Measurements from ENCODE around the gene CHPF. TPM values are rescaled to one million over a fixed set of nuclear protein-coding genes. Genes with fewer than 3 reads are reported as not detected.

CHPF gene
- total RNA-seq, 1 experiment from 2014 or later: 139 TPM

DNA sequence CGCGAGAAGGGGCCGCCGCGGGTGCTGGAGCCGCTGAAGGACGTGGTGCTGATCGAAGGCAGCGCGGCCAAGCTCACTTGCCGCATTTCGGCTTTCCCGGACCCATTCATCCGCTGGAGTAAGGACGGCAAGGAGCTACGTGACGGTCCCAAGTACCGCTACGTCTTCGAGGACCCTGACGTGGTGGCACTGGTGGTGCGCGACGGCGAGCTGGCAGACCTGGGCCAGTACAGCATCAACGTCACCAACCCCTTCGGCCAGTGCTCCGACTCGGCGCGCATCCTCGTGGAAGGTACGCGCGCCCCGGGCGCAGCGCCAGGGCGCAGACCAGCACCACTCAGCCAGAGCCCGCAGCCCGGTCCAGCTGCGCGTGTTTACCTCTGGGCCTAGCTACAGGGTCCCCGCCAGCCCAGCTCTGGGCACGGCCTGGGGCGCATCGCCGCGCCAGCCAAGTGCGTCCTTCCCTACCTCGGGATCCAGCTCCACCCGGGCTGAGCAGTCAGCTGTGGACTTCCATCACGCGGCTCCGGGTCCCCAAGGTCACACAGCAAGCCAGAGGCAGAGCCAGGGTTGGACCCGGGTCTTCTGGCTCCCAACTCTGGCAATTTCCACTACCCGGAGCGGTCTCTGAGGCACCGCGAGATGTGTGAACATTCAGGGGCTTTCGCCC lies 46.6 kb downstream of the CHPF start:
- no peak for DNase-seq
- no TSS peak for BruUV-seq (replicated peaks)
- ATAC-seq: no peak
- intact Hi-C loops (cut with micrococcal nuclease): loop anchor here (5.0 kb wide), 1 partner anchor 110 kb away; the partner anchor contains the start of gene DNPEP
- peaks cover 21% of the 10 kb centered on the region for H3K4me1 ChIP-seq (ENCODE audit: insufficient read depth, low read length)
- ChIA-PET POLR2A (ENCODE audit: unreplicated experiment) (interaction anchor here (0.9 kb wide), 2 partner anchors 44 to 109 kb away, joined by 4 to 14 read pairs; partner anchors contain the start of gene DNPEP), CTCF (no interaction called here)
- peak overlapping the region; percentile 96 for H2AFZ ChIP-seq (ENCODE audit: low read length)
- no peaks in the 10 kb centered on the region for H3K9me3 ChIP-seq (ENCODE audit: low read length)
- H3K9me2 ChIP-seq (replicated peaks; ENCODE audit: low read length): no peaks in the 10 kb centered on the region
- no peak overlapping the region for H3K9ac ChIP-seq (ENCODE audit: low read length)
- TF ChIP-seq EZH2phosphoT487 (IDR thresholded peaks at IDR 0.05; ENCODE audit: borderline replicate concordance, low read length): no peak
- TF ChIP-seq CTCF (conservative IDR thresholded peaks at IDR 0.05; ENCODE audit: low read depth, low read length): no peak
- no peak for TF ChIP-seq EZH2 (IDR thresholded peaks at IDR 0.05; ENCODE audit: low read length, unreplicated experiment)
- no peaks in the 10 kb centered on the region for H4K20me1 ChIP-seq (ENCODE audit: low read length)
- no peaks in the 10 kb centered on the region for H3K27me3 ChIP-seq (ENCODE audit: low read length)
- no peaks in the 10 kb centered on the region for H3K36me3 ChIP-seq (ENCODE audit: low read depth, low read length)
- peak overlapping the region; percentile 95 for H3K4me2 ChIP-seq (ENCODE audit: low read length)
- H3K4me3 ChIP-seq (ENCODE audit: low read length): peak overlapping the region; percentile 85; the same call in 1 of the 2 replicates
- no peaks in the 10 kb centered on the region for H3F3A ChIP-seq (ENCODE audit: low read length, unreplicated experiment)
- peaks cover 16% of the 10 kb centered on the region for H3K79me2 ChIP-seq (ENCODE audit: low read length)
- no peak overlapping the region for H3K27ac ChIP-seq (ENCODE audit: low read length)

DNA sequence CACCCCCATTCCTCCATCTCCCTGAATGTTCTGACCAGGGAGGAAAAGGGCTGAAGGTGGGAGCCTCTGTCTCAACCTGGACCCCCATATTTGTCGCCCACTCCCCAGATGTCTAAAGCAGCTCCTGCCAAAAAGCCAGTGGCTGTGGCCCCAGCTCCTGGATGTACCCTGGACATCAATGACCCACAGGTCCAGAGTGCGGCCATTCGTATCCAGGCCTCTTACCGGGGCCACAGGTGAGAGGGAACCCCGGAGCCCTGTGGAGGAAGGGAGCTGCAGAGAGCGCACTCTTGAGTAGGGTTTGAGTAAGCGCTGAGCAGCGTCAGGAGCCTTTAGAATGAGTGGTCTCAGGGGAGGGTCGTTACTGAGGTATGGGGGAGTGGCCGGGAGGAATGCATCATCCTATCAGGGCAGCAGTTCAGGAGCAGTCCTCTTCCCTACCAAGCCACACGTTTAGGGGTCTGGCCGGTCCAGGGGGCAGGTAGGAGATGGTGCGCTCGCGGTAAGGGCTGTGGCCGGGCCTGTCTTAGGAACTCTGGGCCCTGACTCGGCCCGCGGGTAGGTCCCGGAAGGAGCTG lies 47.3 kb downstream of the CHPF start:
- Histone ChIP-seq H3K4me2 (ENCODE audit: low read length) (no peak overlapping the region), H3K9me2 (replicated peaks; ENCODE audit: low read length) (no peaks in the 10 kb centered on the region), H4K20me1 (ENCODE audit: low read length) (no peaks in the 10 kb centered on the region), H2AFZ (ENCODE audit: low read length) (no peak overlapping the region), H3K79me2 (ENCODE audit: low read length) (peaks cover 16% of the 10 kb centered on the region), H3K27ac (ENCODE audit: low read length) (no peak overlapping the region), H3K36me3 (ENCODE audit: low read depth, low read length) (no peaks in the 10 kb centered on the region), H3K4me1 (ENCODE audit: insufficient read depth, low read length) (peaks cover 21% of the 10 kb centered on the region), H3K27me3 (ENCODE audit: low read length) (no peaks in the 10 kb centered on the region), H3K9ac (ENCODE audit: low read length) (no peak overlapping the region), H3K9me3 (ENCODE audit: low read length) (no peaks in the 10 kb centered on the region), H3K4me3 (ENCODE audit: low read length) (no peak overlapping the region), H3F3A (ENCODE audit: low read length, unreplicated experiment) (no peaks in the 10 kb centered on the region)
- DNase-seq (no peak), ATAC-seq (no peak)
- ChIA-PET CTCF (interaction anchor here (0.7 to 2.4 kb wide), 5 partner anchors 12 to 34 kb away, joined by 3 to 47 read pairs (median 12); no protein-coding TSS in a partner anchor), POLR2A (ENCODE audit: unreplicated experiment) (no interaction called here)
- no peak for TF ChIP-seq EZH2 (IDR thresholded peaks at IDR 0.05; ENCODE audit: low read length, unreplicated experiment)
- intact Hi-C loops (cut with micrococcal nuclease): loop anchor here (5.0 kb wide), 1 partner anchor 109 kb away; the partner anchor contains the start of gene DNPEP
- BruUV-seq (replicated peaks): no TSS peak

DNA sequence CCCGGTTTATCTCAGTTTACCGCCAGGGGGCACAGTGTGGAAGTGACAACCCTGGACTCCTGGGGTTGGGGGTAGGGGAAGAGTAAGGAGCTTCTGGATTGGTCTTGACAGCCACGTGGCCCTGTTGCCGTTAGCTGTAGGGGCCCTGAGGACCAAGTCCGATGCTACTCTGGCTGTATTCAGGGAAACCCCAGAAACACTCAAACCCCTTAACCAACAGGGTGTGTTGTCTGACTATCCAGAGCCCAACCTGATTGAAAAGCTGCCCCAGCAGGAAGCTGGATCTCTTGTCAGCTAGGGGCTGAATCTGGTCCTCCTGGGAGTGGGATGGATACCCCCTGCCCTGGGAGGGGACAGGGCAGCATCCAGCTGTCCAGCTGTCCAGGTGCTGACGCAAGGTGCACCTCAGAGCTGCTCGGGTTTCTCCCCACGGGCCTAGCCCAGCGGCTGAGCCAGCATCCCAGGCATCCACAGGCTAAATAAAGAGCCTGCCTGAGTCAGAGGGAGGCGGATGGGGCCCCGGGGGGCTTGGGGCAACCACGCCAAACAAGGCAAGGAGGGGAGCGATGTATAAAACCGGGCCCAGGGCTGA lies 48.0 kb downstream of the CHPF start:
- no peaks in the 10 kb centered on the region for H3K9me3 ChIP-seq (ENCODE audit: low read length)
- no peaks in the 10 kb centered on the region for H4K20me1 ChIP-seq (ENCODE audit: low read length)
- no peak for ATAC-seq
- no peak overlapping the region for H3K27ac ChIP-seq (ENCODE audit: low read length)
- CTCF ChIA-PET: interaction anchor here (0.5 to 2.4 kb wide), 8 partner anchors 11 to 40 kb away, joined by 3 to 47 read pairs (median 6); no protein-coding TSS in a partner anchor
- no peaks in the 10 kb centered on the region for H3F3A ChIP-seq (ENCODE audit: low read length, unreplicated experiment)
- H3K4me2 ChIP-seq (ENCODE audit: low read length): no peak overlapping the region
- H3K27me3 ChIP-seq (ENCODE audit: low read length): no peaks in the 10 kb centered on the region
- peaks cover 21% of the 10 kb centered on the region for H3K4me1 ChIP-seq (ENCODE audit: insufficient read depth, low read length)
- intact Hi-C loops (cut with micrococcal nuclease): loop anchor here (1.0 to 5.0 kb wide), 2 partner anchors 35 to 108 kb away; partner anchors contain the start of gene DNPEP
- POLR2A ChIA-PET (ENCODE audit: unreplicated experiment): interaction anchor here (0.6 to 0.7 kb wide), 3 partner anchors 14 to 502 kb away, joined by 3 to 4 read pairs (median 3); no protein-coding TSS in a partner anchor
- peaks cover 16% of the 10 kb centered on the region for H3K79me2 ChIP-seq (ENCODE audit: low read length)
- DNase-seq: peak; percentile 59
- H3K9me2 ChIP-seq (replicated peaks; ENCODE audit: low read length): no peaks in the 10 kb centered on the region
- no TSS peak for BruUV-seq (replicated peaks)
- H2AFZ ChIP-seq (ENCODE audit: low read length): no peak overlapping the region
- TF ChIP-seq CTCF (conservative IDR thresholded peaks at IDR 0.05; ENCODE audit: low read depth, low read length) (peak; percentile 74), EZH2 (IDR thresholded peaks at IDR 0.05; ENCODE audit: low read length, unreplicated experiment) (no peak)
- no peak overlapping the region for H3K9ac ChIP-seq (ENCODE audit: low read length)
- no peaks in the 10 kb centered on the region for H3K36me3 ChIP-seq (ENCODE audit: low read depth, low read length)
- no peak overlapping the region for H3K4me3 ChIP-seq (ENCODE audit: low read length)

Measured in PC-3 (cell line).